KOPT-K1 (cell line): ENCODE results near the gene NDUFAF5.

Experiments used
- H3K27ac ChIP-seq: fragments of 200-600 bp; sonication (generic); 2 replicates; pipeline ENCODE4 v1.5.1; 2016; ENCODE audit warnings: antibody characterized with exemption, mild to moderate bottlenecking, low read depth, low read length; ENCODE audit not compliant: poor library complexity, severe bottlenecking
- H3K36me3 ChIP-seq: fragments of 200-600 bp; sonication (generic); 2 replicates; pipeline ENCODE4 v1.5.1; 2017; ENCODE audit warnings: antibody characterized with exemption, mild to moderate bottlenecking, low read length, moderate library complexity; ENCODE audit not compliant: insufficient read depth
- H3K9me3 ChIP-seq: fragments of 200-600 bp; sonication (generic); 2 replicates; pipeline ENCODE4 v1.5.1; 2017; ENCODE audit warnings: antibody characterized with exemption, low read length, mild to moderate bottlenecking; ENCODE audit not compliant: insufficient read depth, poor library complexity, severe bottlenecking

Gene NDUFAF5

DNA sequence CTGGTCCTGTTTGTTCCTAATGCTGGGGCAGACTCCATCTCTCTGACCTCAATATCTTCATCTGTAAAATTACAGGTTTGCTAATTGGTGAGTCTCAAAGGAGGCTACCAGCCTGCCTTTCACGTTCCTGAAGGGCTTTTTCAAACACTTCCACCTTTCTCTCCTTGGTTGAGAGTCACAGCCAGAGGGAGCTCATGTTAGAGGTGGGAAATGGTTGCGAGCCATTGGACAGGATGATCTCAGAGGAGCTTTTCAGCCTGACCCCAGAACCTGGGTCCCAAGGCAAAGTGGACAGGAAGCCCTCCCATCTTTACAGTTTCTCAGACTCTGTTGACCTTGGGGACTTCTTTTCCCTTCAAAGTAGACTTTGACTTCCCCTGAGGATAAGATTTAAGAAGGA, 37.6 kb downstream of the NDUFAF5 start:
- no peaks in the 10 kb centered on the region for H3K9me3 ChIP-seq
- no peak overlapping the region for H3K27ac ChIP-seq
- H3K36me3 ChIP-seq = peaks cover 33% of the 10 kb centered on the region

GRCh38 chr20:13824459-13824858, 39.6 kb downstream of the NDUFAF5 start:
- Histone ChIP-seq H3K9me3 (no peaks in the 10 kb centered on the region), H3K27ac (no peak overlapping the region), H3K36me3 (peaks cover 18% of the 10 kb centered on the region; the same call in 1 of the 2 replicates)

GRCh38 chr20:13825465-13825864, 40.6 kb downstream of the NDUFAF5 start:
- no peak overlapping the region for H3K27ac ChIP-seq

DNA sequence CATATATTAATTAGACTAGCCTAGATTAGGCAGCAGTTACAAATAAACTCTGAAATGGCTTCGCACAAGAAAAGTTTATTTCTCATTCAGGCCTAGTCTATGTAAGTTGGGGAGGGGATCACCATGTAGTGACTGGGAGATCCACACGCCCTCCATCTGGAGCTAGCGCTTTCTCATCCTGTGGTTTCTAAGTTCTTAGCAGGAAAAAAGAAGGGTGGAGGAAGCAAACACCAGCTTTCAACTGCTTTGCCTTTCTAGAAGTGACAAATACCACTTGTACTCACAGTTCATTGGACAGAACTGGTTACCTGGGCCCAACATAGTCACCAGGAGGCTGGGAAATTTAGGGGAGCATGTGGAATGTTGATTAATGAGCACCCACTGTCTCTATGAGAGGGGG, 46.6 kb downstream of the NDUFAF5 start:
- Histone ChIP-seq H3K9me3 (no peaks in the 10 kb centered on the region), H3K27ac (no peak overlapping the region), H3K36me3 (no peaks in the 10 kb centered on the region)

More at GRCh38 chr20:13825465-13825864, 40.6 kb downstream of the NDUFAF5 start:
- H3K36me3 ChIP-seq = peaks cover 10% of the 10 kb centered on the region; the same call in 1 of the 2 replicates
- no peaks in the 10 kb centered on the region for H3K9me3 ChIP-seq

- H3K36me3 ChIP-seq = no peaks in the 10 kb centered on the region
- no peak overlapping the region for H3K27ac ChIP-seq
- no peaks in the 10 kb centered on the region for H3K9me3 ChIP-seq
These were observed 53.8 kb downstream of the NDUFAF5 start for GRCh38 chr20:13838664-13839063.

GRCh38 chr20:13839421-13840092, 54.7 kb downstream of the NDUFAF5 start:
- Histone ChIP-seq H3K36me3 (no peaks in the 10 kb centered on the region), H3K27ac (no peak overlapping the region), H3K9me3 (no peaks in the 10 kb centered on the region)

- Histone ChIP-seq H3K36me3 (no peaks in the 10 kb centered on the region), H3K9me3 (no peaks in the 10 kb centered on the region), H3K27ac (no peak overlapping the region)
These were observed 55.3 kb downstream of the NDUFAF5 start for GRCh38 chr20:13840093-13840465.

DNA sequence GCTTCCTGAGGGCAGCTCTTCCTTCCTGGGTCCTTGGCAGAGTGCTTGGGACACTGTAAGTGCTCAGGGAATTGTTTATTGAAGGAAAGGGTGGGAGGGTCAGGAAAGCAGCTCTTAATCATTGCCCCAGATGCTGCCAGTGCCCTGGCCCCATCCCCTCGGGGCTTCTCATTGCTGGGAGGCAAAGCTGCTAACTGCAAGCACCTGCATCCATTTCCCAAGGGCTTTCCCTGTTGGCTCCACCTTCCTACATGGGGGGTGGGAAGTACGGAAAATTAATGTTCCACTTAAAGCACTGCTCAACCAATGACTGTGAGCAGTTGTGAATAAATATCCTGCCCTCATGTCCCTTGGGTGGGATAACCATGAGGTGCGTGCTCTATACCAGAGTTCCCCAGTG, 56.4 kb downstream of the NDUFAF5 start:
- no peaks in the 10 kb centered on the region for H3K9me3 ChIP-seq
- no peak overlapping the region for H3K27ac ChIP-seq
- H3K36me3 ChIP-seq = no peaks in the 10 kb centered on the region

DNA sequence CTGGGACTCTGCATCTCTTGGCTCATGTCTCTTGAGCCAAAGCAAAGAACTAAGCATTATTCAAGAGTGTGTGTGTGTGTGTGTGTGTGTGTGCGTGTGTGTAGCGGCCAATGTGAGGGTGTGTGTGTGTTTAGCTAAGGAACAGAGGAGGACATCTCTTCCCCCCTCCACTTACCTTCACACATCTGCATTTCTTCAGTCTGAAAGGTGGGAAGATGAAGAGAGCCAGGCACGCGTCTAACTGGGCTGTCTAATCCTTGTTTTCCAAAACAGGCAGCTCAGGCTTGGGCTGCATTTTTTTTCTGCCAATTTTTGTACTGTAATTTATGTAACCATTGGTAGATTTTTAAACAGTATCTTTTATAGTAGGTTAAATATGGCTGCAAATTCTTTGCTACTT, 59.5 kb downstream of the NDUFAF5 start:
- no peak overlapping the region for H3K27ac ChIP-seq
- no peaks in the 10 kb centered on the region for H3K9me3 ChIP-seq
- H3K36me3 ChIP-seq = no peaks in the 10 kb centered on the region

DNA sequence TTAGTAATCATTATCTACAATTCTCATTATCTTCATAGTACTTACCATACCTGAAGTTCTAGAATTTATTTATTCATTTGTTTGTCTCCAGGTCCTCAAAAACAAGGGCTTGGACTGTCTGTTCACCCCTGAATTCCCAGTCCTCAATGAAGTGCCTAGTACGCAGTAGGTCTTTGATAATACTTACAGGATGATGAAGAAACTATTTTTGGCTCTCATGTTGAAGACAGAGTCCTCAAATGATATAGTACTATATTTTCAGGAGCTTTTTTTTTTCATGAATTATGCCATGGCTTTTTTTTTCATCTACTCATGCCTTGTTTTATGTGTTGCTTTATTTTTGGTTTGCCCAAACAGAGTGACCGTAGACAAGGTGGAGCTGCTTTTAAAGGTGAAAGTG, 66.5 kb downstream of the NDUFAF5 start:
- Histone ChIP-seq H3K27ac (no peak overlapping the region), H3K36me3 (no peaks in the 10 kb centered on the region), H3K9me3 (no peaks in the 10 kb centered on the region)

GRCh38 chr20:13852306-13852705, 67.5 kb downstream of the NDUFAF5 start:
- H3K27ac ChIP-seq = no peak overlapping the region
- H3K9me3 ChIP-seq = no peaks in the 10 kb centered on the region

GRCh38 chr20:13855613-13856012, 70.8 kb downstream of the NDUFAF5 start:
- Histone ChIP-seq H3K36me3 (no peaks in the 10 kb centered on the region), H3K27ac (no peak overlapping the region), H3K9me3 (no peaks in the 10 kb centered on the region)

More at GRCh38 chr20:13852306-13852705, 67.5 kb downstream of the NDUFAF5 start:
- no peaks in the 10 kb centered on the region for H3K36me3 ChIP-seq

DNA sequence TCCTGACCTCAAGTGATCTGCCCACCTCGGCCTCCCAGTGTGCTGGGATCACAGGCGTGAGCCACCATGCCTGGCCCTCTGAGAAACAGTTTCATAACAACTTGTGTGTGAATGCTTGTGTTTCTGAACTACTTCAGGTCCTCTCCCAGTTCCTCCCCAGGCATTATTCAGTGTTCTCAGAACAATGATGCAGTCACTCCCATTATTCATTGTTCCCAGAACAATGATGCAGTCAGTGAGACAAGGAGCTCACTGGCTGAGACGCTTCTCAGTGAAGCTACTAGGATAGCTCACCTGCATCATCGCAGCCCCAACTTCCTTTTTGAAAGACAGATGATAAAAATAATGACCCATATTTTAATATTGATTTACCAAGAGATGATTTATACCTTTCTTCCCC, 71.5 kb downstream of the NDUFAF5 start:
- Histone ChIP-seq H3K36me3 (no peaks in the 10 kb centered on the region), H3K27ac (no peak overlapping the region), H3K9me3 (no peaks in the 10 kb centered on the region)

DNA sequence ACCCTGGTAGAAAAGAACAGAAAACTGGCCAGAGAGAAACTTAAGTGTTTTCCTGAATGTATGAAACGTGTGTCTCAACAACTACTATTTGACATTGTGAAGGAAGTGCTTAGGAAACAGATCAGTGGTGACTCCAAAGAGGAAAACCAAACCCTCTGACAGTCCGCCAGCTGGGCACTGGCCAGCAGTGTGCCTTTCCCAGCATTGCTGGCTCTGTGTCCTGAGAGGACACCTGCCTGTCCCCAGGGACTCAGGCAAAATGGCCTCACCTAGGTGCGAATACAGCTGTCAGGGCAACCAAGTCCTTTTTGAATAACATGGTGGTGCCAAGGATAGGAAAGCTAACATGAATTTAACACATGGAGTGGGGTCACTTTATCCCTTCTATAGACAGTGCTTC, 72.5 kb downstream of the NDUFAF5 start:
- Histone ChIP-seq H3K27ac (no peak overlapping the region), H3K9me3 (no peaks in the 10 kb centered on the region)

GRCh38 chr20:13857961-13858360, 73.1 kb downstream of the NDUFAF5 start:
- no peak overlapping the region for H3K27ac ChIP-seq
- H3K36me3 ChIP-seq = no peaks in the 10 kb centered on the region
- H3K9me3 ChIP-seq = no peaks in the 10 kb centered on the region

More for the DNA sequence above, 72.5 kb downstream of the NDUFAF5 start:
- no peaks in the 10 kb centered on the region for H3K36me3 ChIP-seq

DNA sequence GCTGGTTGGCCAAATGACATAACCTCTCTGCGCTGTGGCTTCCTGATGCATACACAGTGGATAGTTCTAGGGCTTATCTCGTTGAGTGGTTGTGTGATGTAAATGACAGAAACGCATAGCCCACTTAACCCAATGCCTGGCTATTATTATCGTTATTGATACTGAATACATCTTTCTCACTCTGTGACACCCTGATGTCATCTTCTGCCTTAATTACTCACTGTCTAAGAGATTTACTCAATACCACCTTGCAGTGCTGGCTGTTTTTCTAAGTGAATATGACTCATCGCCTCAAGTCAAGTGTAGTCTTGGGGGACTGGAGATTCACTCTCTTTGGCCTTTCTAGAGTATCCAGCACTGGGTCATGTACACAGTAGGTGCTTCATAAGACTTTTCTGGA, 73.6 kb downstream of the NDUFAF5 start:
- no peaks in the 10 kb centered on the region for H3K36me3 ChIP-seq
- no peak overlapping the region for H3K27ac ChIP-seq

More for the DNA sequence above, 73.6 kb downstream of the NDUFAF5 start:
- no peaks in the 10 kb centered on the region for H3K9me3 ChIP-seq
